Fibroblast of skin of left quadriceps (primary cell): ENCODE data around the gene AGAP9.
"Not testable (repeated sequence)": the region's sequence is repeated elsewhere in the genome, so short reads cannot be mapped to it uniquely, and the experiment has no call there.

Experiments
- DNase-seq, 2 experiments: peaks; one replicate each; pipeline ENCODE4 v3.0.0-alpha.2; 2013; ENCODE audit warnings: low read depth in 2 of 2

Gene AGAP9

GRCh38 chr10:47485943-47486342 lies 37.5 kb downstream of the AGAP9 start:
- peak; percentile 7 for DNase-seq

- not testable (repeated sequence) for DNase-seq
These were observed 38.7 kb downstream of the AGAP9 start for GRCh38 chr10:47484786-47485185.

- not testable (repeated sequence) for DNase-seq
These were observed 39.5 kb downstream of the AGAP9 start, which contains the start of gene ANXA8 for GRCh38 chr10:47483923-47484322. ANXA8 (minus strand) TSS chr10:47484115; CDS start chr10:47483933, 182 bp downstream.

- not testable (repeated sequence) for DNase-seq
These were observed 41.1 kb downstream of the AGAP9 start for GRCh38 chr10:47482367-47482766.

- not testable (repeated sequence) for DNase-seq
These were observed 41.7 kb downstream of the AGAP9 start for GRCh38 chr10:47481768-47482181.

- not testable (repeated sequence) for DNase-seq
These were observed 42.2 kb downstream of the AGAP9 start for GRCh38 chr10:47481182-47481766.

- not testable (repeated sequence) for DNase-seq
These were observed 43.3 kb downstream of the AGAP9 start for GRCh38 chr10:47480133-47480532.

- not testable (repeated sequence) for DNase-seq
These were observed 45.3 kb downstream of the AGAP9 start for GRCh38 chr10:47478114-47478513.

GRCh38 chr10:47477078-47477477 lies 46.4 kb downstream of the AGAP9 start:
- DNase-seq = not testable (repeated sequence)

- DNase-seq = not testable (repeated sequence)
These were observed 48.3 kb downstream of the AGAP9 start for GRCh38 chr10:47475101-47475500.

GRCh38 chr10:47473516-47473915 lies 49.9 kb downstream of the AGAP9 start:
- DNase-seq = not testable (repeated sequence)

GRCh38 chr10:47472647-47473046 lies 50.8 kb downstream of the AGAP9 start:
- not testable (repeated sequence) for DNase-seq

GRCh38 chr10:47472072-47472471 lies 51.4 kb downstream of the AGAP9 start:
- DNase-seq = not testable (repeated sequence)

GRCh38 chr10:47468731-47469528 lies 54.5 kb downstream of the AGAP9 start:
- DNase-seq = not testable (repeated sequence)

- DNase-seq = not testable (repeated sequence)
These were observed 55.5 kb downstream of the AGAP9 start for GRCh38 chr10:47467957-47468356.

- DNase-seq = not testable (repeated sequence)
These were observed 56.0 kb downstream of the AGAP9 start for GRCh38 chr10:47467458-47467857.

GRCh38 chr10:47465216-47465917 lies 58.1 kb downstream of the AGAP9 start:
- not testable (repeated sequence) for DNase-seq

GRCh38 chr10:47462577-47463358 lies 60.7 kb downstream of the AGAP9 start:
- DNase-seq = not testable (repeated sequence)

- peak in 1 of 2 experiments; percentile 3 for DNase-seq
These were observed 62.2 kb downstream of the AGAP9 start for GRCh38 chr10:47461261-47461687.

- DNase-seq = peak; percentile 13 to 15
These were observed 64.8 kb downstream of the AGAP9 start for GRCh38 chr10:47458466-47459154.

- DNase-seq = no peak
These were observed 65.6 kb downstream of the AGAP9 start for GRCh38 chr10:47457826-47458225.
